H1 (cell line): ENCODE measurements around the gene CAPN15. TPM values are rescaled to one million over a fixed set of nuclear protein-coding genes. Genes with fewer than 3 reads are reported as not detected.

Experiments
- CTCF ChIA-PET: fragments of 300-600 bp; sonication (Branson Sonifier 250); formaldehyde crosslinking; loops from one replicate; lab custom pipeline; 2021; ENCODE audit not compliant: partially characterized antibody; lab: Charles Lee
- POLR2A ChIA-PET: fragments of 300-600 bp; sonication (Branson Sonifier 250); formaldehyde crosslinking; loops from one replicate; lab custom pipeline; 2021; ENCODE audit warnings: inconsistent platforms; ENCODE audit not compliant: partially characterized antibody; lab: Charles Lee
- DNase-seq, 2 experiments: peaks; one replicate each; pipeline versions ENCODE4 v3.0.0 to v3.0.0-alpha.2; 2010 to 2022; ENCODE audit warnings: low spot score in 2 of 2, low read depth in 1 of 2, mixed read lengths in 1 of 2
- FAIRE-seq: peaks from 2 replicates; lab custom pipeline; 2011; peaks lifted over from hg19 to GRCh38; lab: Jason Lieb, UNC
- H2AFZ ChIP-seq: 2 replicates; pipeline ENCODE4 v1.8.1; 2012; ENCODE audit warnings: low read length, inconsistent platforms
- H2AK5ac ChIP-seq: 2 replicates; pipeline ENCODE4 v1.6.1; 2013; ENCODE audit warnings: low read depth, low read length
- H2BK120ac ChIP-seq: replicated peaks from 2 replicates; pipeline ENCODE3; 2013; ENCODE audit warnings: low read depth, low read length, inconsistent platforms
- H2BK12ac ChIP-seq: 2 replicates; pipeline ENCODE4 v1.6.1; 2013; ENCODE audit warnings: low read depth, low read length
- H2BK15ac ChIP-seq: 2 replicates; pipeline ENCODE4 v1.6.1; 2013; ENCODE audit warnings: low read length
- H2BK20ac ChIP-seq: 2 replicates; pipeline ENCODE4 v1.6.1; 2013; ENCODE audit warnings: low read length
- H2BK5ac ChIP-seq: 2 replicates; pipeline ENCODE4 v1.6.1; 2013; ENCODE audit warnings: low read depth, low read length
- H3K14ac ChIP-seq: 2 replicates; pipeline ENCODE4 v1.6.1; 2013; ENCODE audit warnings: inconsistent platforms; ENCODE audit not compliant: insufficient read length
- H3K18ac ChIP-seq: 2 replicates; pipeline ENCODE4 v1.6.1; 2013; ENCODE audit warnings: low read length; ENCODE audit errors: extremely low read depth
- H3K23ac ChIP-seq: 2 replicates; pipeline ENCODE4 v1.6.1; 2013; ENCODE audit warnings: inconsistent platforms; ENCODE audit not compliant: insufficient read length
- H3K23me2 ChIP-seq: 2 replicates; pipeline ENCODE4 v1.6.1; 2013; ENCODE audit warnings: low read depth, low read length
- H3K27ac ChIP-seq: 2 replicates; pipeline ENCODE4 v1.6.1; 2011; ENCODE audit warnings: low read depth, low read length, inconsistent platforms
- H3K27me3 ChIP-seq, 4 experiments: replicated peaks in 1 of 4; 1 replicate in 1 of 4; 2 replicates in 3 of 4; pipeline versions ENCODE4 v1.6.1 to v1.8.1; 2011 to 2013; ENCODE audit warnings: low read length in 3 of 4, mild to moderate bottlenecking in 3 of 4, inconsistent platforms in 2 of 4, mixed read lengths in 2 of 4, moderate library complexity in 1 of 4; ENCODE audit not compliant: control insufficient read depth in 3 of 4, insufficient read depth in 3 of 4; ENCODE audit errors: extremely low read depth in 1 of 4
- H3K36me3 ChIP-seq, 4 experiments: 2 replicates each; pipeline versions ENCODE4 v1.6.1 to v1.8.1; 2011 to 2013; ENCODE audit warnings: mild to moderate bottlenecking in 4 of 4, low read length in 3 of 4, moderate library complexity in 2 of 4, control low read depth in 1 of 4, inconsistent platforms in 1 of 4; ENCODE audit not compliant: insufficient read depth in 4 of 4, control insufficient read depth in 2 of 4
- H3K4ac ChIP-seq: replicated peaks from 2 replicates; pipeline ENCODE3; 2013; ENCODE audit warnings: low read length, low read depth, mixed read lengths, inconsistent platforms; ENCODE audit not compliant: insufficient read length
- H3K4me1 ChIP-seq, 4 experiments: replicated peaks in 1 of 4; 1 replicate in 1 of 4; 2 replicates in 3 of 4; pipeline versions ENCODE4 v1.6.1 to v1.8.1; 2011 to 2013; ENCODE audit warnings: low read length in 3 of 4, inconsistent platforms in 2 of 4, mixed read lengths in 1 of 4; ENCODE audit not compliant: insufficient read depth in 4 of 4, control insufficient read depth in 3 of 4
- H3K4me2 ChIP-seq, 2 experiments: 2 replicates each; pipeline versions ENCODE4 v1.6.1 to v1.8.1; 2011 to 2013; ENCODE audit warnings: low read depth in 2 of 2, low read length in 2 of 2, control low read depth in 1 of 2, inconsistent platforms in 1 of 2, mild to moderate bottlenecking in 1 of 2; ENCODE audit not compliant: insufficient read depth in 1 of 2
- H3K4me3 ChIP-seq, 4 experiments: fragments of 200-600, 300-600 bp in 1 of 4; sonication (generic), shearing (Covaris generic), sonication (Bioruptor Twin) in 1 of 4; 2 replicates each; pipeline versions ENCODE4 v1.5.1 to v1.8.1; 2011 to 2016; ENCODE audit warnings: low read length in 4 of 4, low read depth in 3 of 4, control low read depth in 2 of 4, inconsistent platforms in 2 of 4, mild to moderate bottlenecking in 2 of 4, mixed read lengths in 1 of 4, moderate library complexity in 1 of 4; ENCODE audit not compliant: insufficient read depth in 2 of 4; ENCODE audit errors: extremely low read depth in 1 of 4
- H3K56ac ChIP-seq: replicated peaks from 2 replicates; pipeline ENCODE3; 2013; ENCODE audit warnings: low read depth, mild to moderate bottlenecking, mixed read lengths, low read length, inconsistent platforms; ENCODE audit not compliant: insufficient read length
- H3K79me1 ChIP-seq: 2 replicates; pipeline ENCODE4 v1.6.1; 2013; ENCODE audit warnings: low read depth, low read length, control low read depth
- H3K79me2 ChIP-seq, 2 experiments: 2 replicates each; pipeline versions ENCODE4 v1.6.1 to v1.8.1; 2012 to 2013; ENCODE audit warnings: low read length in 2 of 2, mild to moderate bottlenecking in 2 of 2, inconsistent platforms in 1 of 2; ENCODE audit not compliant: insufficient read depth in 2 of 2, control insufficient read depth in 1 of 2
- H3K9ac ChIP-seq, 4 experiments: replicated peaks in 1 of 4; 1 replicate in 1 of 4; 2 replicates in 3 of 4; pipeline versions ENCODE4 v1.6.1 to v1.8.1; 2011 to 2013; ENCODE audit warnings: low read depth in 3 of 4, low read length in 3 of 4, control low read depth in 2 of 4, mild to moderate bottlenecking in 2 of 4, moderate library complexity in 2 of 4, inconsistent platforms in 1 of 4; ENCODE audit errors: extremely low read depth in 1 of 4
- H3K9me3 ChIP-seq, 2 experiments: 2 replicates each; pipeline versions ENCODE4 v1.6.1 to v1.8.1; 2012 to 2013; ENCODE audit warnings: mild to moderate bottlenecking in 2 of 2, moderate library complexity in 2 of 2, control low read depth in 1 of 2, inconsistent platforms in 1 of 2, low read depth in 1 of 2, low read length in 1 of 2, mixed read lengths in 1 of 2; ENCODE audit not compliant: insufficient read depth in 2 of 2
- H4K20me1 ChIP-seq, 2 experiments: replicated peaks in 1 of 2; 2 replicates each; pipeline versions ENCODE3 to v1.8.1; 2011 to 2013; ENCODE audit warnings: inconsistent platforms in 2 of 2, low read length in 2 of 2, mild to moderate bottlenecking in 1 of 2; ENCODE audit not compliant: insufficient read depth in 2 of 2, control insufficient read depth in 1 of 2
- H4K5ac ChIP-seq: 2 replicates; pipeline ENCODE4 v1.6.1; 2013; ENCODE audit warnings: low read length, low read depth, mixed read lengths, inconsistent platforms; ENCODE audit not compliant: insufficient read length
- H4K8ac ChIP-seq: 2 replicates; pipeline ENCODE4 v1.8.0; 2013; ENCODE audit warnings: mild to moderate bottlenecking, moderate library complexity, low read length, inconsistent platforms; ENCODE audit not compliant: insufficient read depth; ENCODE audit errors: extremely low read depth
- H4K91ac ChIP-seq: replicated peaks from 2 replicates; pipeline ENCODE3; 2013; ENCODE audit warnings: low read length, mixed read lengths, inconsistent platforms; ENCODE audit not compliant: insufficient read length
- ASH2L ChIP-seq: fragments of 200-600, 300-600 bp; sonication (generic); IDR thresholded peaks from one replicate; pipeline ENCODE4 v1.7.1; 2017; ENCODE audit warnings: low read length
- BCL11A ChIP-seq, 2 experiments: IDR thresholded peaks; one replicate each; pipeline ENCODE4 v1.6.1; 2011; ENCODE audit warnings: low read depth in 2 of 2, low read length in 2 of 2, mild to moderate bottlenecking in 2 of 2
- CHD2 ChIP-seq: IDR thresholded peaks from 2 replicates; pipeline ENCODE4 v1.6.1; 2012; ENCODE audit warnings: low read length, improper control_type of control experiment
- HDAC2 ChIP-seq, 2 experiments: fragments of 300-600 bp in 1 of 2; sonication (generic) in 1 of 2; IDR thresholded peaks; 2 replicates each; pipeline ENCODE4 v1.6.1; 2011 to 2012; ENCODE audit warnings: low read depth in 2 of 2, low read length in 2 of 2, mild to moderate bottlenecking in 2 of 2, moderate library complexity in 2 of 2, borderline replicate concordance in 1 of 2, inconsistent platforms in 1 of 2
- HDAC6 ChIP-seq: IDR thresholded peaks from one replicate; pipeline ENCODE4 v1.7.1; 2012; ENCODE audit warnings: low read depth, mild to moderate bottlenecking, inconsistent platforms, low read length, moderate library complexity
- POLR2AphosphoS5 ChIP-seq: IDR thresholded peaks from 2 replicates; pipeline ENCODE4 v1.6.1; 2011; ENCODE audit warnings: low read depth, low read length
- RAD21 ChIP-seq, 2 experiments: IDR thresholded peaks in 1 of 2; conservative IDR thresholded peaks in 1 of 2; 2 replicates each; pipeline ENCODE4 v1.6.1; 2011; ENCODE audit warnings: low read depth in 2 of 2, low read length in 2 of 2, improper control_type of control experiment in 1 of 2, inconsistent platforms in 1 of 2, mild to moderate bottlenecking in 1 of 2, moderate library complexity in 1 of 2
- RNF2 ChIP-seq: fragments of 200-900, 300-1000 bp; sonication (generic); IDR thresholded peaks from 2 replicates; pipeline ENCODE4 v1.7.1; 2016; ENCODE audit warnings: borderline replicate concordance, low read depth, mild to moderate bottlenecking, antibody characterized with exemption, low read length; ENCODE audit not compliant: poor library complexity, severe bottlenecking; ENCODE audit errors: missing control alignments
- SIX5 ChIP-seq: IDR thresholded peaks from 2 replicates; pipeline ENCODE4 v1.6.1; 2011; ENCODE audit warnings: mild to moderate bottlenecking, low read depth, low read length
- TAF1 ChIP-seq: IDR thresholded peaks from 2 replicates; pipeline ENCODE4 v1.6.1; 2011; ENCODE audit warnings: mild to moderate bottlenecking, low read depth, low read length
- TBP ChIP-seq: IDR thresholded peaks from 2 replicates; pipeline ENCODE4 v1.6.1; 2011; ENCODE audit warnings: low read depth, low read length, improper control_type of control experiment
- TEAD4 ChIP-seq: IDR thresholded peaks from 2 replicates; pipeline ENCODE4 v1.6.1; 2012; ENCODE audit warnings: low read depth, low read length, inconsistent platforms, mixed read lengths
- ZNF274 ChIP-seq: IDR thresholded peaks from 2 replicates; pipeline ENCODE4 v1.7.0; 2012; ENCODE audit warnings: low read length, borderline replicate concordance; ENCODE audit errors: extremely low read depth
- WGBS, 2 experiments: shearing (Covaris generic) in 1 of 2; methylation state at CpG; one replicate each; pipeline versions ENCODE4 v1.1.6 to v1.1.7; 2013 to 2015; ENCODE audit warnings: low lambda C conversion rate in 2 of 2, mixed read lengths in 2 of 2, inconsistent platforms in 1 of 2, low coverage in 1 of 2, missing lambda C conversion rate in 1 of 2; ENCODE audit not compliant: insufficient replicate concordance in 2 of 2, insufficient coverage in 1 of 2, insufficient read length in 1 of 2; ENCODE audit errors: extremely low coverage in 1 of 2, missing lambda C conversion rate in 1 of 2; 5-methylcytosine and 5-hydroxymethylcytosine counted together
- polyA plus RNA-seq, 7 experiments: library from polyadenylated mRNA; depleted of rRNA in 3 of 7; stranded (reverse) in 5 of 7; unstranded in 2 of 7; fragments of >200 nt in 5 of 7; fragments of 200-250 nt in 2 of 7; gene quantifications; 1 replicate in 5 of 7; 2 replicates in 1 of 7; 4 replicates in 1 of 7; pipeline versions ENCODE4 v1.2.1 to v1.2.3, GENCODE V29; 2011 to 2013; ENCODE audit warnings: missing spikeins in 2 of 7, mixed read lengths in 2 of 7
- total RNA-seq: library from RNA; stranded (reverse); fragmentation: NEBNext Ultra II Directional; extraction: Animal tissue kit (Norgen Biotek cat#: 25700); gene quantifications from 2 replicates; pipeline ENCODE4 v1.2.1, GENCODE V29; 2021

Gene CAPN15
- total and polyA plus RNA-seq, 2 of the 8 experiments (the other 6 are each of a cell fraction or from before 2014, with no cell fraction given): 38.9 to 76.9 TPM

DNA sequence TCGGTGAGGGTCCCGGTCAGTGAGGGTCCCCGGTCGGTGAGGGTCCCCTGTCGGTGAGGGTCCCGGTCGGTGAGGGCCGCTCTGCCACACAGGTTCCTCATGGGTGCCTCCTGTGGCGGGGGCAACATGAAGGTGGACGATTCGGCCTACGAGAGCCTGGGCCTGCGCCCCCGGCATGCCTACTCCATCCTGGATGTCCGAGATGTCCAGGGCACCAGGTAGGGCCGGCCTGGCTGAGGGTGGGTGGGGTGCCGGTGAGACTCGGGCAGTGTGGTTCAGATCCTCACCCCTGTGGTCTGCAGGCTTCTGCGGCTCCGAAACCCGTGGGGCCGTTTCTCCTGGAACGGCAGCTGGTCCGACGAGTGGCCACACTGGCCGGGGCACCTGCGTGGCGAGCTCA is 23.7 kb downstream of the CAPN15 start:
- TF ChIP-seq TBP: no peak
- TF ChIP-seq RAD21 (IDR thresholded peaks at IDR 0.05 in 1 of 2, conservative IDR thresholded peaks at IDR 0.05 in 1 of 2; ENCODE audit: low read depth in 2 of 2, low read length in 2 of 2): no peak
- TF ChIP-seq BCL11A (IDR thresholded peaks at IDR 0.05; ENCODE audit: low read depth in 2 of 2, low read length in 2 of 2): no peak
- TF ChIP-seq RNF2: no peak
- TF ChIP-seq TEAD4: no peak
- TF ChIP-seq HDAC6: no peak
- no peak for TF ChIP-seq HDAC2 (IDR thresholded peaks at IDR 0.05; ENCODE audit: borderline replicate concordance in 1 of 2, low read depth in 2 of 2, low read length in 2 of 2)
- TF ChIP-seq CHD2: no peak
- TF ChIP-seq POLR2AphosphoS5: no peak
- TF ChIP-seq ASH2L: no peak
- TF ChIP-seq TAF1: no peak
- no peak for TF ChIP-seq SIX5
- no peak for TF ChIP-seq ZNF274
- no peak overlapping the region for H3K18ac ChIP-seq
- no peak overlapping the region for H3K56ac ChIP-seq
- H3K23me2 ChIP-seq: no peaks in the 10 kb centered on the region
- peaks cover 0 to 32% (median 2%) of the 10 kb centered on the region in 4 experiments; a peak in 1 of 8 replicates for H3K36me3 ChIP-seq
- no peak overlapping the region for H2BK20ac ChIP-seq
- H3K79me1 ChIP-seq: no peaks in the 10 kb centered on the region
- no peak overlapping the region for H3K4me3 ChIP-seq
- no peak overlapping the region for H2BK120ac ChIP-seq
- no peak overlapping the region for H4K8ac ChIP-seq
- no peak overlapping the region for H3K9ac ChIP-seq
- H3K27me3 ChIP-seq: no peaks in the 10 kb centered on the region
- H3K4ac ChIP-seq: no peak overlapping the region
- no peaks in the 10 kb centered on the region for H3K9me3 ChIP-seq
- no peak overlapping the region for H2BK12ac ChIP-seq
- H2BK15ac ChIP-seq: no peak overlapping the region
- H3K14ac ChIP-seq: no peak overlapping the region
- H2AK5ac ChIP-seq: no peak overlapping the region
- DNase-seq (no peak), FAIRE-seq (no peak)
- H4K91ac ChIP-seq: no peak overlapping the region
- no peak overlapping the region for H2BK5ac ChIP-seq
- no peak overlapping the region for H2AFZ ChIP-seq
- no peaks in the 10 kb centered on the region for H3K4me1 ChIP-seq
- no peaks in the 10 kb centered on the region for H3K79me2 ChIP-seq
- ChIA-PET POLR2A (no interaction called here), CTCF (interaction anchor here (0.7 to 0.9 kb wide), 2 partner anchors 14 to 15 kb away, joined by 3 read pairs; partner anchors contain the start of gene NHLRC4)
- no peak overlapping the region for H3K23ac ChIP-seq
- no peak overlapping the region for H4K5ac ChIP-seq
- peaks cover 2 to 6% of the 10 kb centered on the region in 2 experiments for H4K20me1 ChIP-seq
- H3K4me2 ChIP-seq: no peak overlapping the region
- H3K27ac ChIP-seq: no peak overlapping the region
- 94% methylated on average over 22 of the region's 28 CpGs; no CpG with 5 or more reads in 1 of the 2 experiments for WGBS, 2 experiments
